22Rv1 (cell line): ENCODE results near the gene PTK6.

Source experiments
- H3K27ac ChIP-seq: fragments of 450-650 bp; 2 replicates; pipeline ENCODE4 v1.5.1; 2017
- CTCF ChIP-seq: fragments of 450-650 bp; IDR thresholded peaks from 2 replicates; pipeline ENCODE4 v1.5.1; 2017; ENCODE audit warnings: mild to moderate bottlenecking
- ZFX ChIP-seq: fragments of 450-650 bp; IDR thresholded peaks from 2 replicates; pipeline ENCODE4 v1.6.1; 2017; ENCODE audit warnings: antibody characterized with exemption, borderline replicate concordance

Gene PTK6

DNA sequence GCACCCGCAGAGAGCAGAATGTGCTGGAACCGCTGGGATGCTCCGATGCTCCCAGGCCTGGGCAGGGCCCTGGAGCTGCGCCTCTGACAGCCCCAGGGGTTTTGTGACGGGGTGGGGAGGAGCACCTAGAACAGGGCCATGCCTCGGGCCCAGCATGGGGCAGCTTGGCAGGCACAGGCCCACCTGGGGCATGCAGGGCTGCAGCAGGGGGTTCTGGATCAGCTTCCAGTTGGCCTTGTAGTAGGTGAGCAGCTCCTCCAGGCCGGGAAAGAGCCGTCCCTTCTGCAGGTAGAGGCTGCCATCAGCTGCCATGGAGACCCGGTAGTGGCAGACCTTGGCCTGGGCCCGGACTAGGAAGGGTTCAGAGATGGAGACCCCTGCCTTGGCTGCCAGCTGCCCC lies 6.0 kb upstream of the PTK6 start:
- H3K27ac ChIP-seq, result peak overlapping the region; percentile 66; the same call in 1 of the 2 replicates
- no peak for TF ChIP-seq CTCF
- no peak for TF ChIP-seq ZFX

DNA sequence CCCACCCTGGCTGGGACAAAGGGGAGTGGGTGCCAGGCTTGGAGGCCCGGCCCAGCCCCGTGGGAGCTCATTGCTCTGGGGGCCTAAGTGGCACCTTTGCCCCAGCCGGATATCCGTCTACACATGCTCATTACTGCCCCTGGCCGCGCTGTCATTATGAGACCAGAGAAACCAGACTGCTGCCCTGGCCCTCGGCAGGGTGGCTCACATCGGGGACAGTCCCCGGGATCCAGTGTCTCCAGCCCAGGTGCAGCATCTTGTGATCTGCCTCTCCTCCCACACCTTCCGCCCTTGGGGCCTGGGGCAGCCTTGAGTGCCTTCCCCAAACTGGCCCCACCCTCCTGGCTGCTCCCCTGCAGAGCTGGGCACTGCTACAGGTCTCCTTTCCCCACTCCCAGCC lies 5.5 kb upstream of the PTK6 start:
- H3K27ac ChIP-seq, result peak overlapping the region; percentile 66
- TF ChIP-seq CTCF (no peak), ZFX (no peak)

GRCh38 chr20:63542031-63542559 lies 4.9 kb upstream of the PTK6 start:
- H3K27ac ChIP-seq, result peak overlapping the region; percentile 66
- TF ChIP-seq ZFX (no peak), CTCF (no peak)

GRCh38 chr20:63541371-63541770 lies 4.2 kb upstream of the PTK6 start:
- TF ChIP-seq CTCF, result no peak
- TF ChIP-seq ZFX, result no peak
- H3K27ac ChIP-seq, result peak overlapping the region; percentile 66

DNA sequence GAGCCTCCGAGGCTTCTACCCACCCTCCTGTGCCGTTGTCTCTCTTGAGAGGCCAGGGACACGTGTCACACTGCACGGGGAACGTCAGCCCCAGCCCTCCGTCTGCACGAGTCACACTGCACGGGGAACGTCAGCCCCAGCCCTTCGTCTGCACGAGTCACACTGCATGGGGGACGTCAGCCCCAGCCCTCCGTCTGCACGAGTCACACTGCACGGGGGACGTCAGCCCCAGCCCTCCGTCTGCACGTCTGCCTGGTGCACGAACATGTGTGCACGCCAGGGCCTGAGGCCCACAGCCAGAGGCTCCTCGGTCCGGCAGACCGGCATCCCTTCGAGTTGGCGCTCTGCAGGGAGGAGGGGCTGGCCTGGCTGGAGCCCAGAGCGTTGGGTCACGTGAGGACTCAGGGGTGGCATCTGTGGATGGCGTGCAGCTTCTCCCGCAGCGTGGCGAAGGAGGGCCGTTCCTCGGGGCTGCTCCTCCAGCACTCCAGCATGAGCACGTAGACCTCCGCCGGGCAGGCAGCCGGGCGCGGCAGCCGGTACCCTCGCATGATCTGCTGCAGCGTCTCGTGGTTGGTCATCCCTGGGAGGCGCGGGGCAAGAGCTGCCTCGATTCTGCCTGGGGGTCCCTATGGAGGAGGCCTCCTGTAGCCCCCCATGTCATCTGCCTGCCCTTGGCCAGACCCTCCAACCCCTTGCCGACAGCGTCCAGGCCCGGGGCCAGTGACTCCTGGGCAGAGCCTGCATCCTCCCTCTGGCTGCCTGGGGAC lies 3.4 kb upstream of the PTK6 start:
- TF ChIP-seq ZFX (no peak), CTCF (no peak)
- H3K27ac ChIP-seq, result no peak overlapping the region

DNA sequence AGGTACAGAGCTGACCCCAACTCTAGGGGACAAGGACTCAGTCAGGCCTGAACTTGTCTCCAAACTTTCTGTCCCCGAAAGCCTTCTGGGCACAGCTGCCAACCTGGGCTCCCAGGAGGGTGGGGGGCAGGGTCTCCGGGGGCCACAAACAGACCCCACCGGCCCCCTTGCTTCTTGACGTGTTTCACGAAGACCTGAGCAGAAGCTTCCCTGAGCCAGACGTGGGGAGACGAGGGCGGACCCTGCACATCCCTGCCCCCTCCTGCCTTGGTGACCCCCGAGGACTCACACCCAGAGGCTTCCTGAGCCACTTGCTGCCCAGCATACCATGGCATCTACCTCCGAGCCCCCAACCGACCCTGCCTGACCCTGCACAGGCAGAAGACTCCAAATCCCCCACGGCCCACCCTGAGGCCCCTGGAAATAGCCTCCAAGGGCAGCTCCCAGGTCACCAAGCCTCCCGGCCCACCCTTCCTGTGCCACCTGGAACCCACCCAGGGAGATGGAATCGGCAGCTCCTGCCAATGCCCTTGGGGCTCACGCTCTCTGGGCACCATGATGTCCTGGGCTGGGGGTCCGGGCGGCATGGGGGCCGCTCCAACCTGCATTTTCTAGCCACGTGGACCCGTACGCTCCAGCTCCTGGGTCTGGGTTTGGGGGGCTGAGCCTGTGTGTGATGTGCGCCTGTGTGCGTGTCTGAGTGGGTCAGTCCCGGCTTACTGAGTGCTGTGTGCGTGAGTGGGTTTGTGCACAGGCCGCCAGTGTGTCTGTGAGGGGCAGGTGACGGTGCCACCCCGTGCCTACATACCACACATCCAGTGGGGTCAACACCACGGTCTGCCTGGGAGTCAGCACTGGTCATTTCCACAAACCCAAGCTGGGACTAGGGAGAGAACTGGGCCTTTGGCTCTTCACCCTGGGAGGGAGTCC lies 2.5 kb upstream of the PTK6 start:
- no peak for TF ChIP-seq ZFX
- no peak for TF ChIP-seq CTCF
- H3K27ac ChIP-seq, result peak overlapping the region; percentile 64
